ENCODE results near the gene PLD5. TPM values are rescaled to one million over a fixed set of nuclear protein-coding genes. Genes with fewer than 3 reads are reported as not detected.
"Not testable (repeated sequence)": the region's sequence is repeated elsewhere in the genome, so short reads cannot be mapped to it uniquely, and the experiment has no call there.

PLD5 gene
- total and polyA plus RNA-seq, 2 donors (not counting 3 experiments of a cell fraction or from before 2014, with no cell fraction given), result not detected

- dilution Hi-C loops (cut with MboI; ENCODE audit: extremely low pct_ligation_motif_present, low sequenced_read_pairs), result no loop called here
- H3K4me1 ChIP-seq (ENCODE audit: control insufficient read depth, extremely low read depth, insufficient read depth, low read length), result no peaks in the 10 kb centered on the region
- POLR2A ChIA-PET, result no interaction called here
Measured at GRCh38 chr1:242467556-242468145, 56.8 kb downstream of the PLD5 start.

DNA sequence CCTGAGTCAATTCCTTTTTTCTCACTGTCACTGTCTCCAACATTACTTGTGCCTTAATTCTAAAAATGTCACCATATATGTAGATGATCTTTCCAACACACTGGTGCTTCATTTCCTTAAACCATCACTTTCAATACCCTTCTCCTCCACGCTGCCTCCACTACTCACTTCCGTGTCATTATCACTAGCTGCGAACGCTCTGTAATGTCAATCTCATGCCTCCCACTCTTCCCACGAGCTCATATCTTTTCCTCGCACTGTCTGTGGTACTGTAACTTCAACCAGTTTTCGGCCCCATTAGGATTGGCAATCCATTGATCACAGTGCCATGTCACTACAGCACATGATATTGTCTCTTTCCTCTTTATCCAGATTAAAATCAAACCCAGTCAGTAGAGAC, 61.6 kb downstream of the PLD5 start:
- H2AFZ ChIP-seq (ENCODE audit: low read depth, low read length), result no peak overlapping the region
- H3K27me3 ChIP-seq (ENCODE audit: control insufficient read depth in 2 of 2, insufficient read depth in 2 of 2, low read length in 2 of 2), result no peaks in the 10 kb centered on the region
- no TSS peak for BruUV-seq (replicated peaks)
- no peaks in the 10 kb centered on the region for H3K36me3 ChIP-seq (ENCODE audit: control insufficient read depth in 2 of 2, extremely low read depth in 1 of 2, insufficient read depth in 2 of 2, low read length in 2 of 2)
- no peaks in the 10 kb centered on the region for H3K79me2 ChIP-seq (ENCODE audit: control insufficient read depth, insufficient read depth, low read length)
- no peak overlapping the region for H3K9ac ChIP-seq (replicated peaks; ENCODE audit: extremely low read depth, insufficient read depth, low read length)
- H3K4me2 ChIP-seq (ENCODE audit: insufficient read depth, low read length), result no peak overlapping the region
- dilution Hi-C loops (cut with MboI; ENCODE audit: extremely low pct_ligation_motif_present, low sequenced_read_pairs) (no loop called here), intact Hi-C loops (cut with micrococcal nuclease) (no loop called here)
- no peak for FAIRE-seq
- no peaks in the 10 kb centered on the region for H3K9me1 ChIP-seq (replicated peaks; ENCODE audit: control insufficient read depth, extremely low read depth, insufficient read depth, low read length)
- DNase-seq (ENCODE audit: low read depth, low spot score), result no peak
- no peaks in the 10 kb centered on the region for H4K20me1 ChIP-seq (replicated peaks; ENCODE audit: control insufficient read depth, extremely low read depth, insufficient read depth, low read length)
- CTCF ChIA-PET, result no interaction called here
- H3K27ac ChIP-seq (ENCODE audit: insufficient read depth, low read depth, low read length), result no peak overlapping the region
- TF ChIP-seq EZH2 (IDR thresholded peaks at IDR 0.05; ENCODE audit: borderline replicate concordance, low read depth, low read length, severe bottlenecking) (no peak), FOS (IDR thresholded peaks at IDR 0.05; ENCODE audit: borderline replicate concordance, insufficient read depth, low read length) (no peak), MAX (IDR thresholded peaks at IDR 0.05; ENCODE audit: insufficient read depth, insufficient read length) (no peak), GATA2 (IDR thresholded peaks at IDR 0.05; ENCODE audit: insufficient read depth, insufficient read length, low read depth, low read length) (no peak)
- no peaks in the 10 kb centered on the region for H3K4me1 ChIP-seq (ENCODE audit: control insufficient read depth, extremely low read depth, insufficient read depth, low read length)
- H3K4me3 ChIP-seq (replicated peaks in 1 of 3; ENCODE audit: insufficient read depth in 1 of 3, low read depth in 1 of 3, low read length in 3 of 3), result no peak overlapping the region
- no peaks in the 10 kb centered on the region for H3K9me3 ChIP-seq (replicated peaks; ENCODE audit: control insufficient read depth, insufficient read depth, low read length)
- POLR2A ChIA-PET, result no interaction called here

More at GRCh38 chr1:242467556-242468145, 56.8 kb downstream of the PLD5 start:
- H3K36me3 ChIP-seq (ENCODE audit: control insufficient read depth in 2 of 2, extremely low read depth in 1 of 2, insufficient read depth in 2 of 2, low read length in 2 of 2), result no peaks in the 10 kb centered on the region
- H3K27ac ChIP-seq (ENCODE audit: insufficient read depth, low read depth, low read length), result no peak overlapping the region
- intact Hi-C loops (cut with micrococcal nuclease), result loop anchor here (5.0 kb wide), 1 partner anchor 860 kb away; no protein-coding TSS in a partner anchor
- TF ChIP-seq POLR2A (IDR thresholded peaks at IDR 0.05; ENCODE audit: low read depth, low read length), result no peak
- TF ChIP-seq CTCF (IDR thresholded peaks at IDR 0.05; ENCODE audit: extremely low read depth in 1 of 2, insufficient read depth in 1 of 2, low read depth in 1 of 2, low read length in 2 of 2), result peak; percentile 40 to 54
- no peaks in the 10 kb centered on the region for H3K27me3 ChIP-seq (ENCODE audit: control insufficient read depth in 2 of 2, insufficient read depth in 2 of 2, low read length in 2 of 2)
- FAIRE-seq (peak; percentile 74), DNase-seq (ENCODE audit: low read depth, low spot score) (peak; percentile 26)
- H3K4me2 ChIP-seq (ENCODE audit: insufficient read depth, low read length), result no peak overlapping the region
- H3K4me3 ChIP-seq (replicated peaks in 1 of 3; ENCODE audit: insufficient read depth in 1 of 3, low read depth in 1 of 3, low read length in 3 of 3), result no peak overlapping the region
- H3K9me3 ChIP-seq (replicated peaks; ENCODE audit: control insufficient read depth, insufficient read depth, low read length), result no peaks in the 10 kb centered on the region
- no peaks in the 10 kb centered on the region for H4K20me1 ChIP-seq (replicated peaks; ENCODE audit: control insufficient read depth, extremely low read depth, insufficient read depth, low read length)
- no peak overlapping the region for H3K9ac ChIP-seq (replicated peaks; ENCODE audit: extremely low read depth, insufficient read depth, low read length)
- CTCF ChIA-PET, result no interaction called here
- no peaks in the 10 kb centered on the region for H3K79me2 ChIP-seq (ENCODE audit: control insufficient read depth, insufficient read depth, low read length)
- no peak overlapping the region for H2AFZ ChIP-seq (ENCODE audit: low read depth, low read length)
- BruUV-seq (replicated peaks), result no TSS peak
- no peaks in the 10 kb centered on the region for H3K9me1 ChIP-seq (replicated peaks; ENCODE audit: control insufficient read depth, extremely low read depth, insufficient read depth, low read length)

DNA sequence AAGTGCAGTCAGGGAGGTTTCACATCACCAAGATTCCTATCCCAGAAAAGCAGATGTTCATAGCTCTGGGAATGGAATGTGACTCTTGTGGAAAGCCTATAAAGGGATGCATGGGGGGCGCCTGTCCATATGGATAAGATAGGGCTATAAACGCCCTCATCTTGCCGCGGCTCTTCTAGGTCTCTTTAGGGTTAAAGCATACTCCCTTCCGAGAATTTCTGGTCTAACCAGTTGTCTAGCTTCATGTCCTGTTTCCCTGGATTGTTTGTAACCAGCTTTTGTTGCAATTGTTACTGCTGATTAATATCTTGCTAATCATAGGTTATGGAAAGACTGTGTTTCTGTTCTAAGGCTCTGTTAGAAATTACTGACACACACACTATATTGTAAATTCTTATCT, 64.8 kb downstream of the PLD5 start:
- H3K9ac ChIP-seq (replicated peaks; ENCODE audit: extremely low read depth, insufficient read depth, low read length); FAIRE-seq; CTCF ChIA-PET: not testable (repeated sequence)

More for the DNA sequence above, 64.8 kb downstream of the PLD5 start:
- H3K4me1 ChIP-seq (ENCODE audit: control insufficient read depth, extremely low read depth, insufficient read depth, low read length); H3K9me1 ChIP-seq (replicated peaks; ENCODE audit: control insufficient read depth, extremely low read depth, insufficient read depth, low read length); H3K36me3 ChIP-seq (ENCODE audit: control insufficient read depth in 2 of 2, extremely low read depth in 1 of 2, insufficient read depth in 2 of 2, low read length in 2 of 2); H3K27ac ChIP-seq (ENCODE audit: insufficient read depth, low read depth, low read length); H3K79me2 ChIP-seq (ENCODE audit: control insufficient read depth, insufficient read depth, low read length); H3K4me3 ChIP-seq (replicated peaks in 1 of 3; ENCODE audit: insufficient read depth in 1 of 3, low read depth in 1 of 3, low read length in 3 of 3); H2AFZ ChIP-seq (ENCODE audit: low read depth, low read length); POLR2A ChIA-PET; H4K20me1 ChIP-seq (replicated peaks; ENCODE audit: control insufficient read depth, extremely low read depth, insufficient read depth, low read length); H3K9me3 ChIP-seq (replicated peaks; ENCODE audit: control insufficient read depth, insufficient read depth, low read length); DNase-seq (ENCODE audit: low read depth, low spot score); H3K4me2 ChIP-seq (ENCODE audit: insufficient read depth, low read length); BruUV-seq (replicated peaks); dilution Hi-C loops (cut with MboI; ENCODE audit: extremely low pct_ligation_motif_present, low sequenced_read_pairs); H3K27me3 ChIP-seq (ENCODE audit: control insufficient read depth in 2 of 2, insufficient read depth in 2 of 2, low read length in 2 of 2): not testable (repeated sequence)
- intact Hi-C loops (cut with micrococcal nuclease), result loop anchor here (10.0 kb wide), 1 partner anchor 1835 kb away; no protein-coding TSS in a partner anchor

Data from endothelial cell of umbilical vein (primary cell).